GM03348 (cell line): ENCODE data around the gene SAMD7.

Experiments used
- DNase-seq: peaks from one replicate; pipeline ENCODE4 v3.0.0; 2012; ENCODE audit warnings: low spot score

Gene SAMD7

GRCh38 chr3:169913323-169913722, 2.0 kb downstream of the SAMD7 start:
- no peak for DNase-seq

- DNase-seq, result peak; percentile 36
Measured at GRCh38 chr3:169914321-169914720, 2.9 kb downstream of the SAMD7 start.

- DNase-seq, result no peak
Measured at GRCh38 chr3:169923189-169923588, 11.8 kb downstream of the SAMD7 start.

GRCh38 chr3:169923831-169924230, 12.5 kb downstream of the SAMD7 start:
- no peak for DNase-seq

- no peak for DNase-seq
Measured at GRCh38 chr3:169929830-169930519, 18.6 kb downstream of the SAMD7 start.

GRCh38 chr3:169930843-169931242, 19.5 kb downstream of the SAMD7 start:
- no peak for DNase-seq

GRCh38 chr3:169931747-169932520, 20.6 kb downstream of the SAMD7 start:
- no peak for DNase-seq

- no peak for DNase-seq
Measured at GRCh38 chr3:169939320-169939719, 27.9 kb downstream of the SAMD7 start.

- no peak for DNase-seq
Measured at GRCh38 chr3:169939751-169940150, 28.4 kb downstream of the SAMD7 start.

- DNase-seq, result no peak
Measured at GRCh38 chr3:169940470-169941181, 29.3 kb downstream of the SAMD7 start.

GRCh38 chr3:169945313-169945712, 33.9 kb downstream of the SAMD7 start:
- no peak for DNase-seq

GRCh38 chr3:169946336-169946735, 35.0 kb downstream of the SAMD7 start:
- DNase-seq, result no peak

- no peak for DNase-seq
Measured at GRCh38 chr3:169948559-169949448, 37.4 kb downstream of the SAMD7 start.

- DNase-seq, result no peak
Measured at GRCh38 chr3:169952045-169952444, 40.7 kb downstream of the SAMD7 start.

GRCh38 chr3:169953462-169954141, 42.2 kb downstream of the SAMD7 start:
- DNase-seq, result no peak

GRCh38 chr3:169954142-169954756, 42.9 kb downstream of the SAMD7 start:
- no peak for DNase-seq

- DNase-seq, result no peak
Measured at GRCh38 chr3:169955406-169955805, 44.0 kb downstream of the SAMD7 start.

GRCh38 chr3:169964176-169964575, 52.8 kb downstream of the SAMD7 start:
- DNase-seq, result no peak

GRCh38 chr3:169965562-169966427, 54.4 kb downstream of the SAMD7 start:
- DNase-seq, result peak; percentile 7

- peak; percentile 97 for DNase-seq
Measured at GRCh38 chr3:169966428-169966950, 55.1 kb downstream of the SAMD7 start, which contains the start of gene SEC62. Gene SEC62, plus strand, starts transcription at chr3:169966807. Its CDS starts 16 bp downstream, at chr3:169966823.
